Coronary artery (tissue), 2 donors: Measurements from ENCODE around the gene ZNF282.
"Not testable (repeated sequence)": the region's sequence is repeated elsewhere in the genome, so short reads cannot be mapped to it uniquely, and the experiment has no call there.

Experiments
- DNase-seq: peaks from one replicate; pipeline ENCODE4 v3.0.0-alpha.2; 2017; ENCODE audit warnings: low spot score
- H3K27ac ChIP-seq, 2 donors: fragments of 200-600 bp; sonication (generic); one replicate each; pipeline ENCODE4 v1.5.1; 2016 to 2019
- H3K4me3 ChIP-seq: fragments of 200-600 bp; sonication (generic); 2 replicates; pipeline ENCODE4 v1.5.1; 2016; ENCODE audit warnings: mild to moderate bottlenecking, moderate library complexity
- CTCF ChIP-seq: fragments of 200-600 bp; sonication (generic); IDR thresholded peaks from one replicate; pipeline ENCODE4 v1.5.1; 2019; ENCODE audit warnings: antibody characterized with exemption

ZNF282 gene

GRCh38 chr7:149248777-149249176 lies 53.4 kb downstream of the ZNF282 start:
- DNase-seq = no peak
- no peak overlapping the region for H3K4me3 ChIP-seq
- H3K27ac ChIP-seq = no peak overlapping the region
- no peak for TF ChIP-seq CTCF

GRCh38 chr7:149250151-149250550 lies 54.8 kb downstream of the ZNF282 start:
- not testable (repeated sequence) for H3K4me3 ChIP-seq, H3K27ac ChIP-seq, DNase-seq

- not testable (repeated sequence) for H3K4me3 ChIP-seq, H3K27ac ChIP-seq, DNase-seq
Observed at GRCh38 chr7:149251518-149251917, 56.2 kb downstream of the ZNF282 start.

GRCh38 chr7:149252378-149252777 lies 57.0 kb downstream of the ZNF282 start:
- TF ChIP-seq CTCF = no peak
- Histone ChIP-seq H3K4me3 (no peak overlapping the region), H3K27ac (no peak overlapping the region)
- DNase-seq = no peak

- TF ChIP-seq CTCF = no peak
- Histone ChIP-seq H3K4me3 (no peak overlapping the region), H3K27ac (no peak overlapping the region)
- DNase-seq = no peak
Observed at GRCh38 chr7:149253665-149254064, 58.3 kb downstream of the ZNF282 start.

- H3K4me3 ChIP-seq = no peak overlapping the region
- TF ChIP-seq CTCF = no peak
- H3K27ac ChIP-seq = no peak overlapping the region
- no peak for DNase-seq
Observed at GRCh38 chr7:149254181-149254858, 59.0 kb downstream of the ZNF282 start.

- H3K4me3 ChIP-seq = no peak overlapping the region
- DNase-seq = no peak
- no peak for TF ChIP-seq CTCF
- no peak overlapping the region for H3K27ac ChIP-seq
Observed at GRCh38 chr7:149255174-149255573, 59.8 kb downstream of the ZNF282 start.

GRCh38 chr7:149256568-149256967 lies 61.2 kb downstream of the ZNF282 start:
- Histone ChIP-seq H3K27ac (no peak overlapping the region), H3K4me3 (no peak overlapping the region)
- DNase-seq = no peak
- no peak for TF ChIP-seq CTCF
